GM12872 (cell line): ENCODE results near the gene KHK.

Source experiments
- TF ChIP-seq, protein P1 (sequence below): IDR thresholded peaks from 3 replicates; pipeline ENCODE4 v1.5.1; 2011; ENCODE audit warnings: low read depth, mild to moderate bottlenecking, low read length, moderate library complexity; ENCODE audit not compliant: insufficient read depth

KHK gene

DNA sequence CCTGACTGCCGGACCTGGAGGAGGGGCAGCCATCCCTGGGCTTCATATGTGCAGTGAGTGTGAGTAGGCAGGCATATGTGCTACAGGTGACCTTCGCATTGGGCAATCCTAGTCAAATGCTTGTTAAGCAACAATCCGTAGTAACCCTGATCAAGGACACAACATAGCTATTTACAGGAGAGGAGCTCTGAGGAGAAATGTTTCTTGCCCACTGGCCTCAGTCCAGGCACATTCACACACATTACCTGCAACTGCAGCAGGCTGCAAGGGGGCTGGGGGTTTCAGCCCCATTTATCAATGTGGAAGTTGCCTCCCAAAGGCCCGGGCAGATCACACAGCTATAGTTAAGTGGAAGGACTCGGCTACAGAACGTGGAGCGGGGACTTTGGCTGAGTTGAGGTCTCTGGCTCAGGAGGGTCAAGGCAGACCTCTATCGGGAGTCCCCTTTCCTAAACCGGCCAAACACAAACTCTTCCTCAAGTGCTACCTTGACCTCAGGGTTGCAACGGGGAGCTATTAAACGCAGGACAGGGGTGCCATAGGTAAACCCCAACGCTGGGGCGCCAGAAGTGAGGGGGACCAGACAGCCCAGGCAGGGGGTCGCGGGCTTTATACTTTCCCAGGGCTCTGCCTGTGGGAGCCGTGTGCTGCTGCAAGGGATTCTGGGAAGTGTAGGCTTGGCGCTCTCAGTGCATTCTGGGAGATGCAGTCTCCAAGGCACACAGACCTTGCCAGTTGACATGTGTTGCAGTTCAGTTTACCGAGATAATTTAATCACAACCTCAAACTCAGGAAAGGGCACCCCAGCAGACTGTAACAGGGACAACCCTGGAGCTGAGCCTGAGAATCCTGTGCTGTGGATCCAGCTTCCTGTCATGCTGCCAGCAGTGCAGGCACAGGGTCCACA, 9.4 kb downstream of the KHK start:
- TF ChIP-seq, protein P1, sequence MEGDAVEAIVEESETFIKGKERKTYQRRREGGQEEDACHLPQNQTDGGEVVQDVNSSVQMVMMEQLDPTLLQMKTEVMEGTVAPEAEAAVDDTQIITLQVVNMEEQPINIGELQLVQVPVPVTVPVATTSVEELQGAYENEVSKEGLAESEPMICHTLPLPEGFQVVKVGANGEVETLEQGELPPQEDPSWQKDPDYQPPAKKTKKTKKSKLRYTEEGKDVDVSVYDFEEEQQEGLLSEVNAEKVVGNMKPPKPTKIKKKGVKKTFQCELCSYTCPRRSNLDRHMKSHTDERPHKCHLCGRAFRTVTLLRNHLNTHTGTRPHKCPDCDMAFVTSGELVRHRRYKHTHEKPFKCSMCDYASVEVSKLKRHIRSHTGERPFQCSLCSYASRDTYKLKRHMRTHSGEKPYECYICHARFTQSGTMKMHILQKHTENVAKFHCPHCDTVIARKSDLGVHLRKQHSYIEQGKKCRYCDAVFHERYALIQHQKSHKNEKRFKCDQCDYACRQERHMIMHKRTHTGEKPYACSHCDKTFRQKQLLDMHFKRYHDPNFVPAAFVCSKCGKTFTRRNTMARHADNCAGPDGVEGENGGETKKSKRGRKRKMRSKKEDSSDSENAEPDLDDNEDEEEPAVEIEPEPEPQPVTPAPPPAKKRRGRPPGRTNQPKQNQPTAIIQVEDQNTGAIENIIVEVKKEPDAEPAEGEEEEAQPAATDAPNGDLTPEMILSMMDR, result no peak

DNA sequence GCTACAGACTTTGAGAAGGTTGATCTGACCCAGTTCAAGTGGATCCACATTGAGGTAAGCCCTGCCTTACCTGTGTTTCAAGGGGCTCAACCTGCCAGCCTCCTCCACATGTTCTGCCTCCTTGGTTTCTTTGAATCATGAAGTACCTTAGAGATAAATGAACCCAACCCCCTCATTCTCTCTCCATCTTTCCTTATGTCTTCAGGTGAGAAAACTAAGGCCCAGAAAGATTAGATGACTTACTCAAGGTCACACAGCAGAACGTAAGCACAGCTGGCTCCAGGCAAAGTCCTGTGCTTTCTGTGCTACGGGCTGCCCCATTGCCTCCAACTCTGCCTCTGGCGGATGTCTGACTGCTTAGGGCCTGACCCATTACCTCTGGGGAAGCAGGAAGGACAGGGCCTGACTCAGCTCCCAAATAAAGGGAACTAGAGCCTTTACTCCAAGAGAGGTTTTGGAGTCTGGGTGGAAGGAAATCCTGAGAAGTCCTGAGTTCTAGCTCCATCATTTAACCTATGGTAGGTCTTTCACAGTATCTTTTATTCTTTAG, 10.3 kb downstream of the KHK start:
- TF ChIP-seq, protein P1, result no peak

DNA sequence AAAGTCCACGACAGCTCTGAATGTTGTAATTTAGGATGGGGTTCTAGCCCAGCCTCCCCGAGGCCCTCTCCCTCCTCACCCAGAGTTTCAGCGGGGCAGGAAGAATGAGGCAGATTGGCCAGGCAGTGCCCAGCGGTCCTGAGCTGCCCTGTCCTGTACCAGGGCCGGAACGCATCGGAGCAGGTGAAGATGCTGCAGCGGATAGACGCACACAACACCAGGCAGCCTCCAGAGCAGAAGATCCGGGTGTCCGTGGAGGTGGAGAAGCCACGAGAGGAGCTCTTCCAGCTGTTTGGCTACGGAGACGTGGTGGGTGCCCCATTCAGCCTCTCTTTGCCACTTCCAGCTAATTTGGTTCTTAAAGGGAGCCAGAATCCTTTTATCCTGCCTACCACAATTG, 10.8 kb downstream of the KHK start:
- TF ChIP-seq, protein P1, result no peak

DNA sequence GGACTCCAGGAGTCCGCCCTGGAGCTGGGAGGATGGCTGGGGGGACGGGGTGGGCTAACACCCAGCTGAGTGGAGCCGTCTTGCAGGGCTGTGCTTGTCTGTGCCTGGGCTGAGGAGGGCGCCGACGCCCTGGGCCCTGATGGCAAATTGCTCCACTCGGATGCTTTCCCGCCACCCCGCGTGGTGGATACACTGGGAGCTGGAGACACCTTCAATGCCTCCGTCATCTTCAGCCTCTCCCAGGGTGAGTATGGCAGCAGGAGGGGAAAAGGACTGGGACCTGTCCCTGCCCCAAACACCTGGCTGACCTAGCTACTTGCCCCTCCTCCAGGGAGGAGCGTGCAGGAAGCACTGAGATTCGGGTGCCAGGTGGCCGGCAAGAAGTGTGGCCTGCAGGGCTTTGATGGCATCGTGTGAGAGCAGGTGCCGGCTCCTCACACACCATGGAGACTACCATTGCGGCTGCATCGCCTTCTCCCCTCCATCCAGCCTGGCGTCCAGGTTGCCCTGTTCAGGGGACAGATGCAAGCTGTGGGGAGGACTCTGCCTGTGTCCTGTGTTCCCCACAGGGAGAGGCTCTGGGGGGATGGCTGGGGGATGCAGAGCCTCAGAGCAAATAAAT, 12.9 kb downstream of the KHK start:
- TF ChIP-seq, protein P1, result no peak

DNA sequence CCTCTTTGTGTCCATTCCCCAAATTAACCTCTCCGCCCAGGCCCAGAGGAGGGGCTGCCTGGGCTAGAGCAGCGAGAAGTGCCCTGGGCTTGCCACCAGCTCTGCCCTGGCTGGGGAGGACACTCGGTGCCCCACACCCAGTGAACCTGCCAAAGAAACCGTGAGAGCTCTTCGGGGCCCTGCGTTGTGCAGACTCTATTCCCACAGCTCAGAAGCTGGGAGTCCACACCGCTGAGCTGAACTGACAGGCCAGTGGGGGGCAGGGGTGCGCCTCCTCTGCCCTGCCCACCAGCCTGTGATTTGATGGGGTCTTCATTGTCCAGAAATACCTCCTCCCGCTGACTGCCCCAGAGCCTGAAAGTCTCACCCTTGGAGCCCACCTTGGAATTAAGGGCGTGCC, 13.5 kb downstream of the KHK start:
- TF ChIP-seq, protein P1, result no peak

DNA sequence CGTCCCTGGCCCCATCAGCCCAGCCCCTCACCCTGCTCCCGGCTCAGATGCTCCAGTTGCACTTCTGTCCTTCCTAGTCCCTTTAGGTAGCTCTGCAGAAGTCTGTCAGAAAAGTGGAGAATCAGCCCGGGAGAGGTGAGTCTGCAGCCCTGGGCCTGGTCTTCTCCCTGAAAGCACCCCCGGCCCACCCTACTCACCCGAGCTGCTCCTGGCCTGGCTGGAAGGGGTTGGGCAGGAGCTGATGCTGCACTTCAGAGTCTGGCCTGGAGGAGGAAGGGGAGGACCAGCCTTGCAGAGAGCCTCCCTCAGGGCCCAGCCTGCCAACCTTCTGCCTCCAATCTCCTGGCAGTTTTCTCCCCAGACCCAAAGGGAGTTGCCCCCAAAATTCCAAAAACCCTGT, 15.8 kb downstream of the KHK start:
- TF ChIP-seq, protein P1, result no peak

DNA sequence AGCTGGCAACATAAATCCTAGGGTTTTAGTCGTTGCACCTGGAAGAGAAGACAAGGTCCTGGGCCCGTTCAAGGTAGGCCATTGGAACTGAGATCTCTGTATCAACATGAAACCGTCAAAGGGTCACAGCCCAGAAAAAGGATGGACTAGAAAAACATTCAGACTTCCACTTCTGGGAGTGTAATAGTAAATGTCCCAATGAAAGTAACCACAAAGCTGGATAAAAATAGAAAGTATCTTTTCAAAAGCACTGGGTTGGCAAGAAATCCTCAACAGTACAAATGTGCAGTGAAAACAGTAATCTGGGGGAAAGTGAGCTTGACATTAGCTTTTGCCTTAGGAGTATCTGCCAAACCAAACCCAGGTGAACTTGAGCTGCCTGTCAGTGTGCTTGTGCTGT, 19.4 kb downstream of the KHK start:
- TF ChIP-seq, protein P1, result no peak
